A204.1 (cell line): Measurements from ENCODE around the gene NUF2.
"Not testable (repeated sequence)": the region's sequence is repeated elsewhere in the genome, so short reads cannot be mapped to it uniquely, and the experiment has no call there.

Source experiments
- FAIRE-seq: peaks from 2 replicates; lab custom pipeline; 2012; peaks lifted over from hg19 to GRCh38; lab: Jason Lieb, UNC

Gene NUF2

GRCh38 chr1:163321311-163322305, at the start of gene NUF2:
TSS of gene NUF2 (plus strand) at chr1:163321954. CDS start at chr1:163326052, 4,098 bp downstream.
- FAIRE-seq: peak; percentile 86

- no peak for FAIRE-seq
Measured at GRCh38 chr1:163273766-163274441, 47.9 kb upstream of the NUF2 start.

- FAIRE-seq: no peak
Measured at GRCh38 chr1:163275222-163275621, 46.5 kb upstream of the NUF2 start.

GRCh38 chr1:163278602-163279001, 43.2 kb upstream of the NUF2 start:
- no peak for FAIRE-seq

- FAIRE-seq: not testable (repeated sequence)
Measured at GRCh38 chr1:163284867-163285266, 36.9 kb upstream of the NUF2 start.

- no peak for FAIRE-seq
Measured at GRCh38 chr1:163290025-163290640, 31.6 kb upstream of the NUF2 start.

- FAIRE-seq: no peak
Measured at GRCh38 chr1:163291461-163291860, 30.3 kb upstream of the NUF2 start.

- not testable (repeated sequence) for FAIRE-seq
Measured at GRCh38 chr1:163292153-163292552, 29.6 kb upstream of the NUF2 start.

- FAIRE-seq: not testable (repeated sequence)
Measured at GRCh38 chr1:163293497-163293896, 28.3 kb upstream of the NUF2 start.

GRCh38 chr1:163295949-163296348, 25.8 kb upstream of the NUF2 start:
- no peak for FAIRE-seq

GRCh38 chr1:163296504-163297263, 25.1 kb upstream of the NUF2 start:
- FAIRE-seq: no peak

GRCh38 chr1:163298365-163298764, 23.4 kb upstream of the NUF2 start:
- no peak for FAIRE-seq

GRCh38 chr1:163300568-163300967, 21.2 kb upstream of the NUF2 start:
- FAIRE-seq: no peak

- no peak for FAIRE-seq
Measured at GRCh38 chr1:163303561-163303960, 18.2 kb upstream of the NUF2 start.

- no peak for FAIRE-seq
Measured at GRCh38 chr1:163305441-163305840, 16.3 kb upstream of the NUF2 start.

GRCh38 chr1:163307479-163308171, 14.1 kb upstream of the NUF2 start:
- no peak for FAIRE-seq

- no peak for FAIRE-seq
Measured at GRCh38 chr1:163308811-163309210, 12.9 kb upstream of the NUF2 start.

GRCh38 chr1:163315773-163316374, 5.9 kb upstream of the NUF2 start:
- peak; percentile 98 for FAIRE-seq

- no peak for FAIRE-seq
Measured at GRCh38 chr1:163320891-163321290, 863 bp upstream of the NUF2 start.

- not testable (repeated sequence) for FAIRE-seq
Measured at GRCh38 chr1:163323339-163323738, 1.6 kb downstream of the NUF2 start.

- no peak for FAIRE-seq
Measured at GRCh38 chr1:163331116-163331515, 9.4 kb downstream of the NUF2 start.
